ENCODE data around the gene CIB4. TPM values are rescaled to one million over a fixed set of nuclear protein-coding genes. Genes with fewer than 3 reads are reported as not detected.

The CIB4 gene
- total and polyA plus RNA-seq, 2 experiments from 2014 or later, result not detected

GRCh38 chr2:26580751-26581150 lies 60.4 kb downstream of the CIB4 start:
- Histone ChIP-seq H3K27me3 (replicated peaks; ENCODE audit: insufficient read depth) (peaks cover 59% of the 10 kb centered on the region), H3K9me3 (ENCODE audit: low read depth) (no peaks in the 10 kb centered on the region), H4K20me1 (ENCODE audit: insufficient read depth) (no peaks in the 10 kb centered on the region), H2AFZ (no peak overlapping the region), H3K9ac (no peak overlapping the region), H3K27ac (no peak overlapping the region), H3K79me2 (ENCODE audit: insufficient read depth) (no peaks in the 10 kb centered on the region), H3K4me3 (no peak overlapping the region), H3F3A (ENCODE audit: insufficient read depth) (no peaks in the 10 kb centered on the region), H3K36me3 (ENCODE audit: low read depth) (no peaks in the 10 kb centered on the region), H3K4me2 (ENCODE audit: unreplicated experiment) (no peak overlapping the region), H3K9me2 (ENCODE audit: insufficient read depth) (no peaks in the 10 kb centered on the region), H3K4me1 (ENCODE audit: insufficient read depth) (no peaks in the 10 kb centered on the region)
- in situ Hi-C loops (cut with MboI), result no loop called here
- TF ChIP-seq EZH2 (IDR thresholded peaks at IDR 0.05; ENCODE audit: insufficient read depth, poor library complexity, severe bottlenecking) (no peak), EZH2phosphoT487 (IDR thresholded peaks at IDR 0.05; ENCODE audit: insufficient read depth, low read depth) (no peak)
- no peak for DNase-seq
- WGBS, 2 experiments (ENCODE audit: low coverage in 1 of 2, low lambda C conversion rate in 2 of 2, missing lambda C conversion rate in 2 of 2), result 57 to 63% methylated on average over 5 of the region's 5 CpGs

GRCh38 chr2:26580151-26580550 lies 61.0 kb downstream of the CIB4 start:
- Histone ChIP-seq H3K4me1 (ENCODE audit: insufficient read depth) (no peaks in the 10 kb centered on the region), H3K27me3 (replicated peaks; ENCODE audit: insufficient read depth) (peaks cover 54% of the 10 kb centered on the region), H3K79me2 (ENCODE audit: insufficient read depth) (no peaks in the 10 kb centered on the region), H3K9me2 (ENCODE audit: insufficient read depth) (no peaks in the 10 kb centered on the region), H4K20me1 (ENCODE audit: insufficient read depth) (no peaks in the 10 kb centered on the region), H2AFZ (no peak overlapping the region), H3K9me3 (ENCODE audit: low read depth) (no peaks in the 10 kb centered on the region), H3K27ac (no peak overlapping the region), H3F3A (ENCODE audit: insufficient read depth) (no peaks in the 10 kb centered on the region), H3K4me3 (no peak overlapping the region), H3K4me2 (ENCODE audit: unreplicated experiment) (no peak overlapping the region), H3K36me3 (ENCODE audit: low read depth) (no peaks in the 10 kb centered on the region), H3K9ac (no peak overlapping the region)
- DNase-seq, result no peak
- in situ Hi-C loops (cut with MboI), result no loop called here
- TF ChIP-seq EZH2 (IDR thresholded peaks at IDR 0.05; ENCODE audit: insufficient read depth, poor library complexity, severe bottlenecking) (no peak), EZH2phosphoT487 (IDR thresholded peaks at IDR 0.05; ENCODE audit: insufficient read depth, low read depth) (no peak)
- WGBS, 2 experiments (ENCODE audit: low coverage in 1 of 2, low lambda C conversion rate in 2 of 2, missing lambda C conversion rate in 2 of 2), result 32 to 47% methylated on average over 5 to 6 of the region's 6 CpGs

- 41 to 48% methylated on average over 5 of the region's 5 CpGs for WGBS, 2 experiments (ENCODE audit: low coverage in 1 of 2, low lambda C conversion rate in 2 of 2, missing lambda C conversion rate in 2 of 2)
- Histone ChIP-seq H3K9ac (no peak overlapping the region), H3K4me1 (ENCODE audit: insufficient read depth) (no peaks in the 10 kb centered on the region), H3K9me3 (ENCODE audit: low read depth) (no peaks in the 10 kb centered on the region), H3K27ac (no peak overlapping the region), H3K27me3 (replicated peaks; ENCODE audit: insufficient read depth) (peaks cover 50% of the 10 kb centered on the region), H3K4me3 (no peak overlapping the region), H4K20me1 (ENCODE audit: insufficient read depth) (no peaks in the 10 kb centered on the region), H3F3A (ENCODE audit: insufficient read depth) (no peaks in the 10 kb centered on the region), H3K9me2 (ENCODE audit: insufficient read depth) (no peaks in the 10 kb centered on the region), H2AFZ (no peak overlapping the region), H3K36me3 (ENCODE audit: low read depth) (no peaks in the 10 kb centered on the region), H3K4me2 (ENCODE audit: unreplicated experiment) (no peak overlapping the region), H3K79me2 (ENCODE audit: insufficient read depth) (no peaks in the 10 kb centered on the region)
- no peak for DNase-seq
- TF ChIP-seq EZH2 (IDR thresholded peaks at IDR 0.05; ENCODE audit: insufficient read depth, poor library complexity, severe bottlenecking) (no peak), EZH2phosphoT487 (IDR thresholded peaks at IDR 0.05; ENCODE audit: insufficient read depth, low read depth) (no peak)
- in situ Hi-C loops (cut with MboI), result no loop called here
These were observed 61.5 kb downstream of the CIB4 start for GRCh38 chr2:26579723-26580040.

GRCh38 chr2:26579025-26579722 lies 62.0 kb downstream of the CIB4 start:
- no peaks in the 10 kb centered on the region for H3F3A ChIP-seq (ENCODE audit: insufficient read depth)
- H3K9ac ChIP-seq, result no peak overlapping the region
- no peak for TF ChIP-seq EZH2phosphoT487 (IDR thresholded peaks at IDR 0.05; ENCODE audit: insufficient read depth, low read depth)
- no peak for DNase-seq
- H3K9me3 ChIP-seq (ENCODE audit: low read depth), result no peaks in the 10 kb centered on the region
- no peaks in the 10 kb centered on the region for H3K79me2 ChIP-seq (ENCODE audit: insufficient read depth)
- H4K20me1 ChIP-seq (ENCODE audit: insufficient read depth), result no peaks in the 10 kb centered on the region
- H3K4me1 ChIP-seq (ENCODE audit: insufficient read depth), result no peaks in the 10 kb centered on the region
- H3K4me2 ChIP-seq (ENCODE audit: unreplicated experiment), result no peak overlapping the region
- H2AFZ ChIP-seq, result no peak overlapping the region
- WGBS, 2 experiments (ENCODE audit: low coverage in 1 of 2, low lambda C conversion rate in 2 of 2, missing lambda C conversion rate in 2 of 2), result 48 to 53% methylated on average over 11 of the region's 11 CpGs
- no peak overlapping the region for H3K27ac ChIP-seq
- no peak overlapping the region for H3K4me3 ChIP-seq
- in situ Hi-C loops (cut with MboI), result no loop called here
- no peaks in the 10 kb centered on the region for H3K36me3 ChIP-seq (ENCODE audit: low read depth)
- peaks cover 47% of the 10 kb centered on the region for H3K27me3 ChIP-seq (replicated peaks; ENCODE audit: insufficient read depth)
- H3K9me2 ChIP-seq (ENCODE audit: insufficient read depth), result no peaks in the 10 kb centered on the region

- TF ChIP-seq EZH2phosphoT487 (IDR thresholded peaks at IDR 0.05; ENCODE audit: insufficient read depth, low read depth), result no peak
- no peak for TF ChIP-seq EZH2 (IDR thresholded peaks at IDR 0.05; ENCODE audit: insufficient read depth, poor library complexity, severe bottlenecking)
- Histone ChIP-seq H3K27ac (no peak overlapping the region), H3K9ac (no peak overlapping the region), H3K4me3 (no peak overlapping the region), H3F3A (ENCODE audit: insufficient read depth) (no peaks in the 10 kb centered on the region), H4K20me1 (ENCODE audit: insufficient read depth) (no peaks in the 10 kb centered on the region), H3K36me3 (ENCODE audit: low read depth) (no peaks in the 10 kb centered on the region), H3K4me2 (ENCODE audit: unreplicated experiment) (no peak overlapping the region), H3K4me1 (ENCODE audit: insufficient read depth) (no peaks in the 10 kb centered on the region), H3K27me3 (replicated peaks; ENCODE audit: insufficient read depth) (peaks cover 47% of the 10 kb centered on the region), H3K9me3 (ENCODE audit: low read depth) (no peaks in the 10 kb centered on the region), H2AFZ (no peak overlapping the region), H3K9me2 (ENCODE audit: insufficient read depth) (no peaks in the 10 kb centered on the region), H3K79me2 (ENCODE audit: insufficient read depth) (no peaks in the 10 kb centered on the region)
- in situ Hi-C loops (cut with MboI), result no loop called here
- DNase-seq, result no peak
- WGBS, 2 experiments (ENCODE audit: low coverage in 1 of 2, low lambda C conversion rate in 2 of 2, missing lambda C conversion rate in 2 of 2), result 51 to 53% methylated on average over 5 of the region's 5 CpGs
These were observed 62.6 kb downstream of the CIB4 start for GRCh38 chr2:26578581-26578980.

Measured in GM23248 (cell line).